ENCODE data around the gene ZSCAN21.

ZSCAN21 gene

GRCh38 chr7:100063376-100063775, 13.8 kb downstream of the ZSCAN21 start:
- H3K27ac ChIP-seq: no peak overlapping the region
- in situ Hi-C loops (cut with HindIII; ENCODE audit: low pct_ligation_motif_present, low sequenced_read_pairs): no loop called here
- peaks cover 41% of the 10 kb centered on the region for H3K36me3 ChIP-seq (replicated peaks)
- H3K27me3 ChIP-seq (replicated peaks): no peaks in the 10 kb centered on the region
- H3K4me3 ChIP-seq (ENCODE audit: low read depth, low read length): no peak overlapping the region
- no peak for TF ChIP-seq CTCF (IDR thresholded peaks at IDR 0.05; ENCODE audit: low read depth, low read length, missing control alignments)
- DNase-seq: no peak

GRCh38 chr7:100064162-100064561, 14.6 kb downstream of the ZSCAN21 start:
- no peak for TF ChIP-seq CTCF (IDR thresholded peaks at IDR 0.05; ENCODE audit: low read depth, low read length, missing control alignments)
- no peak overlapping the region for H3K27ac ChIP-seq
- DNase-seq: no peak
- no peaks in the 10 kb centered on the region for H3K27me3 ChIP-seq (replicated peaks)
- no peak overlapping the region for H3K4me3 ChIP-seq (ENCODE audit: low read depth, low read length)
- H3K36me3 ChIP-seq (replicated peaks): peaks cover 39% of the 10 kb centered on the region
- in situ Hi-C loops (cut with HindIII; ENCODE audit: low pct_ligation_motif_present, low sequenced_read_pairs): no loop called here

- in situ Hi-C loops (cut with HindIII; ENCODE audit: low pct_ligation_motif_present, low sequenced_read_pairs): no loop called here
- no peak for DNase-seq
- Histone ChIP-seq H3K4me3 (ENCODE audit: low read depth, low read length) (no peak overlapping the region), H3K27ac (no peak overlapping the region), H3K36me3 (replicated peaks) (peaks cover 46% of the 10 kb centered on the region), H3K27me3 (replicated peaks) (no peaks in the 10 kb centered on the region)
- TF ChIP-seq CTCF (IDR thresholded peaks at IDR 0.05; ENCODE audit: low read depth, low read length, missing control alignments): no peak
Measured at GRCh38 chr7:100065452-100066186, 16.0 kb downstream of the ZSCAN21 start.

- Histone ChIP-seq H3K27me3 (replicated peaks) (no peaks in the 10 kb centered on the region), H3K4me3 (ENCODE audit: low read depth, low read length) (no peak overlapping the region), H3K36me3 (replicated peaks) (peaks cover 57% of the 10 kb centered on the region), H3K27ac (no peak overlapping the region)
- in situ Hi-C loops (cut with HindIII; ENCODE audit: low pct_ligation_motif_present, low sequenced_read_pairs): no loop called here
- no peak for DNase-seq
- no peak for TF ChIP-seq CTCF (IDR thresholded peaks at IDR 0.05; ENCODE audit: low read depth, low read length, missing control alignments)
Measured at GRCh38 chr7:100066953-100067352, 17.4 kb downstream of the ZSCAN21 start.

GRCh38 chr7:100069991-100070390, 20.4 kb downstream of the ZSCAN21 start:
- no peak for DNase-seq
- H3K27me3 ChIP-seq (replicated peaks): no peaks in the 10 kb centered on the region
- no peak for TF ChIP-seq CTCF (IDR thresholded peaks at IDR 0.05; ENCODE audit: low read depth, low read length, missing control alignments)
- in situ Hi-C loops (cut with HindIII; ENCODE audit: low pct_ligation_motif_present, low sequenced_read_pairs): no loop called here
- H3K36me3 ChIP-seq (replicated peaks): peaks cover 71% of the 10 kb centered on the region
- H3K27ac ChIP-seq: no peak overlapping the region
- no peak overlapping the region for H3K4me3 ChIP-seq (ENCODE audit: low read depth, low read length)

All from brain microvascular endothelial cell (primary cell).